Uterus (tissue), 2 donors: ENCODE results near the gene EPS8L1.

Experiments
- CTCF ChIP-seq, 4 experiments: fragments of 200-600 bp in 2 of 4; fragments of 450-650 bp in 2 of 4; sonication (generic) in 2 of 4; IDR thresholded peaks; one replicate each; pipeline ENCODE4 v1.5.1; 2016 to 2019; ENCODE audit warnings: antibody characterized with exemption in 4 of 4, mild to moderate bottlenecking in 2 of 4, moderate library complexity in 1 of 4
- POLR2A ChIP-seq, 2 donors: fragments of 450-650 bp; IDR thresholded peaks; one replicate each; pipeline ENCODE4 v1.6.1; 2016; ENCODE audit warnings: antibody characterized with exemption in 2 of 2, mild to moderate bottlenecking in 1 of 2, moderate library complexity in 1 of 2

GRCh38 chr19:55046975-55047622 lies 28.6 kb upstream of the EPS8L1 start:
- TF ChIP-seq POLR2A (IDR thresholded peaks at IDR 0.05) (no peak), CTCF (IDR thresholded peaks at IDR 0.05) (no peak)
